ENCODE results near the gene LMNA.
"Not testable (repeated sequence)": the region's sequence is repeated elsewhere in the genome, so short reads cannot be mapped to it uniquely, and the experiment has no call there.

The LMNA gene

DNA sequence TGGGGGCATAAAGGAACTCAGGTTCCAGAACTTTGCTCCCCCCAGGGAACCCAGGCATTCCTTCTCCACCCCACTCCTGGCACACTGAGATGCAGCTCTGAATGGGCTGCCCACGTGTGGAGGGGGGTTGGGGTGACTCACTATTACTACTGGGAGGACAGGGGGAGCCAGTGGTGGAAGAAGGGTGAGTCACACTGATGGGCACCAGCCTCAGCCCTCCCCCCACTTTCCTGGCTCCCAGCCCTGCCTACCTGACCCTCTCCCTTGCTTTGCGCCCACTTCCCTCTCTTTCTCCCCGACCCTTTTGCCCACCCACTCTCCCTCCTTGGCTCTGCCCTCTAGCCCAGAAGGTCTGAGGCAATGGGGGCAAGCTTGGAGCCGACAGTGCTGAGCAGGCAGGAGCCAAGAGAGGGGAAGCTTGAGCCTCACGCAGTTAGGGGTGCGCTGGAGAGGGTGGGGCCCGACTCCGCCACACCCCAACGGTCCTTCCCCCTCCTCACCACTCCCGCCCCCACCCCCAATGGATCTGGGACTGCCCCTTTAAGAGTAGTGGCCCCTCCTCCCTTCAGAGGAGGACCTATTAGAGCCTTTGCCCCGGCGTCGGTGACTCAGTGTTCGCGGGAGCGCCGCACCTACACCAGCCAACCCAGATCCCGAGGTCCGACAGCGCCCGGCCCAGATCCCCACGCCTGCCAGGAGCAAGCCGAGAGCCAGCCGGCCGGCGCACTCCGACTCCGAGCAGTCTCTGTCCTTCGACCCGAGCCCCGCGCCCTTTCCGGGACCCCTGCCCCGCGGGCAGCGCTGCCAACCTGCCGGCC, at the start of gene LMNA:
LMNA (plus strand) TSS at position 611 of the 818 bp plus-strand sequence. CDS start 208 bp downstream, outside the sequence.
- peak; percentile 89 for DNase-seq

DNA sequence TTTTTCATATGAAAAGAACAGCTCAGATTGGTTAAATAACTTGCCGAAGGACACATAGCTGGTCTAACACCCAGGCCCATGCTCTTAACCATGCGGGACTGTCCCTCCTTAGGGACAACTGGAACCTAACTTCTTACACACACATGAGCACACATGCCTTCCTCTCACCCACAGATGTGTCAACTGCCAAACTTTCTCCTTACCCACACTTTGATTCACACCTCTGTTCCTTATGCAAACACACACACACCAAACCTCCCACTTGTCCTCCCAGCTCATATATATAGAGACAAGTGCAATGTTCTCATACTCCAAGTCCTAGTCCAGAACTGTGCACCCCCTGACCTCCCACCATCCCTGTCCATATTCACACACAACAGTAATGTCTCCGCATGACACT, 49.3 kb upstream of the LMNA start:
- DNase-seq: no peak

DNA sequence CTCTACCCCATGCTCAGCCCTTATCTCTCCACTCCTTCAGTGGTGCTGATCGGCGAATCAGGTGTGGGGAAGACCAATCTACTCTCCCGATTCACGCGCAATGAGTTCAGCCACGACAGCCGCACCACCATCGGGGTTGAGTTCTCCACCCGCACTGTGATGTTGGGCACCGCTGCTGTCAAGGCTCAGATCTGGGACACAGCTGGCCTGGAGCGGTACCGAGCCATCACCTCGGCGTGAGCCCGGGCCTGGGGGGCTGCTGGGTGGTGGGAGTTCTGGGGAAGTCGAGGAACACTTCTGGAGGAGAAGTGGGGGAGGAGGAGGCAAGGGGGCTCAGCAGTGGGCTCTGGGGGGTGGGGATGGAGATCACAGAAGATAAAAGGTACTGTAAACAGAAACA, 48.6 kb upstream of the LMNA start:
- no peak for DNase-seq

DNA sequence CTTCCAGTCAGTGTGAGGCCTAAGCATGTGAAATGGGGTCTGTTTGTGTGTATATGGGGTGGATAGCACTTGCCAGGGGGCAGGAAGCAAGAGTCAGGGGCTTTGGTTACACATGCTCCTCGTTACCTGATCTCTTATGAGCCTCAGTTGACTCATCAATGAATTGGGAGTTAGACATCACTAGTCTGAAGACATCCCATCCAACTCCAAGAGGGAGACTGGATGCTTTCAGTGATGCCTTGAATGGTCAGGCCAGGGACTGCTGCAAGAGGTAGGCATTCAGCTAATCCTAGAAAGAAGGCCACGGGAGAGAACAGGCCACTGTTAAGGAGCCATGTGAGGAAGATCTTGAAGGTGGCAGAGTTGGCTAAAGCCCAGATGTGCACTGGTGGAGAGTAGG, 47.2 kb upstream of the LMNA start:
- no peak for DNase-seq

DNA sequence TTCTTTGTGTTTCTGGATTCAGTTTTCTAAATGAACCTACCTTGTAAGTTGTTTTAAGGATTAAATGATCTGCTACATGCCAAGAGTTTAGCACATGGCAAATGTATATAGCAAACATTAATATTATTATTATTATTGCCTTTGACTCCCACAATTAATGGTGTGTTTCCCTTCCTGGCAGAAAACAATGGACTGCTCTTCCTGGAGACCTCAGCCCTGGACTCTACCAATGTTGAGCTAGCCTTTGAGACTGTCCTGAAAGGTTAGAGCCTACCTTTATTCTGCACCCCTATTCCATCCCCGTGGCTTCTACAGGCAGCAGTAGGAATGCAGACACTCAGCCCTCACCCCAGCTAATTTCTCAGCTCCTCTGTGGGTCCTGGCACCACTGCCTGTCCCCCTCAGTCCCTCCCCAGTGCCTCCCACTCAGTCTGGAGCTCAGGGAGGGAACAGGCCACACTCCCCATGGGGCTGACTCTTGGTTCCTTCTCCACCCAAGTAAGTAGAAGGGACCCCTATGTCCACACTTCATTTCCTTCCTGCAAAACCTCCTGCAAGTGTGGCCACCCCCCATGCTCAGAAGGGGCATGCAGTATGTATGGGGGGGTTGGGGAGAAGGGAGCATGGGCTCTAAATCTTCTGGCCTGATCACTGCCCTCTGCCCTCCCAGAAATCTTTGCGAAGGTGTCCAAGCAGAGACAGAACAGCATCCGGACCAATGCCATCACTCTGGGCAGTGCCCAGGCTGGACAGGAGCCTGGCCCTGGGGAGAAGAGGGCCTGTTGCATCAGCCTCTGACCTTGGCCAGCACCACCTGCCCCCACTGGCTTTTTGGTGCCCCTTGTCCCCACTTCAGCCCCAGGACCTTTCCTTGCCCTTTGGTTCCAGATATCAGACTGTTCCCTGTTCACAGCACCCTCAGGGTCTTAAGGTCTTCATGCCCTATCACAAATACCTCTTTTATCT, 44.7 kb upstream of the LMNA start:
- DNase-seq: no peak

DNA sequence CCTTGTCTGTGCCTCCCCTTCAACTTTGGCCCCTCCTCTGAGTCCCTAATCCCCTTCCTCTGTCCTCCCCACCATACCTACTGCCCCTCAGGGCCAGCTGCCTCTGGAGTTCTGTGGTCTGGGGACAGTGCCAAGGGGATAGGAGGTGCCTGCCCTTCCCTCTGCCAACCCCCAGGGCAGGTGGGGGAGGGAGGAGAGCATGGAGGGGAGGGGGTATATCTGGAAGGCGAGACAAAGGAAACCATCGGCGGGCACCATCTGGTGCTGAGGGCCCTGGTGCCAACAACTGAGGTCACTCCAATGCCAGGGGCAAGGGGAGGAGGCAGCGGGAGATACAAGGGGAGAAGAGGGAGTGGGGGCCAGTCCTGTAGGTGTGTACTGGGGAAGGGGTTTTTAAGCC, 44.0 kb upstream of the LMNA start:
- no peak for DNase-seq

DNA sequence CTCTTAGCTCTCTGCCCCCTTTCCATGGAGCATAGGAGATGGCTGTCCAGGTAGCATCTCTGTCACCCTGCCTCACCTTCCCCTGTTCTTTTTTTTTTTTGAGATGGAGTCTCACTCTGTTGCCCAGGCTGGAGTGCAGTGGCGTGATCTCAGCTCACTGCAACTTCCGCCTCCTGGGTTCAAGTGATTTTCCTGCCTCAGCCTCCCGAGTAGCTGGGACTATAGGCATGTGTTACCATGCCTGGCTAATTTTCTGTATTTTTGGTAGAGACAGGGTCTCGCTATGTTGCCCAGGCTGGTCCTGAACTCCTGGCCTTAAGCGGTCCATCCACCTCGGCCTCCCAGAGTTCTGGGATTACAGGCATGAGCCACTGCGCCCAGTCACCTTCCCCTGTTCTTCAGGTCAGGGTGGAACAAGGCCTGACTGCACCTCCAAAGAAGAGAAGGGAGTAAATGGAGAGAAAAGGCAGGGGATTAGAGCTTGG, 43.1 kb upstream of the LMNA start:
- not testable (repeated sequence) for DNase-seq

DNA sequence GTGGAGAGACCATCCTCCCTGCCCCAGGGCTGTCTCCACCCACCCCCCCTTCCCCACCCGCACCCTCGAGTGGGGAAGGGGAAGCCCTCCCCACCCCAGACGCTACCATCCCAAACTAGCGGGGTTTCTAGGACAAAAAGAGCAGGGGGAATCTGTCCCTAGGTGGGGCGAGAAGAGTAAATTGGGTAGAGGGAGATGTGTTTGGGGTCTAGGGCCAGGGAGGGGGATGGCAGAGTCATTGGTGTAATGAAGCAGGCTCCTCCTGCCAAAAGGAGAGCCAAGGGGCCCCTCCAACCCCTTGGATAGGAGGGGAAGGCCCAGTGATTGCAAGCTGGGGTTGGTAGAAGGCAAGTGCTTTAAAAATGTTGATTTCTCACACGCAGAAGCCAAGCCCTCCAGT, 42.3 kb upstream of the LMNA start:
- no peak for DNase-seq

DNA sequence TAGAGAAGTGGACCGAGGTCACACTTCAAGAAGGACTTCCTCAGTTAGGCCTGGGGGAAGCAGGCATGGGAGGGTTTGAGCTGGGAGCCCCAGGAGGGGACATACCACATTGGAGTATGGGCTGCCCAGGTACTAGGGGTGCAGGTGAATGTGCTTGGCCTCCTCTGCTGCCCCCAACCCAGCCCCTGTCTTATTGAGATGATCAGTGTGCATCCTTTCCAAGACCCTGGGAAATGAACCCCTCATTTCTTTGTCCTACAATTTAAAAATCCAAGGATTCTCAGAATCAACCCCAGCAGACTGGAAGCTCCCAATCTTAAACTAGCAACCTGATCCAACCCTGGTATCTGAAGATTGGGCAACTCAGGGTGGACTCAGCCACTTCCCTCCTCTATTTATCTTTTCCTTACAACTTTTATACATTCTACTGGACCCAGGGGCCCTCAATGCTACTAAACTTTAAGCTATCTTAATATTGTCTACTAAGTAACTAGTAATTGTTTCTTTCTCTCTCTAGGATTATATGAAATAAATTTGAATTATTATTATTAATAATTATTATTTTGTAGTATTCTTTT, 41.3 kb upstream of the LMNA start:
- DNase-seq: no peak

DNA sequence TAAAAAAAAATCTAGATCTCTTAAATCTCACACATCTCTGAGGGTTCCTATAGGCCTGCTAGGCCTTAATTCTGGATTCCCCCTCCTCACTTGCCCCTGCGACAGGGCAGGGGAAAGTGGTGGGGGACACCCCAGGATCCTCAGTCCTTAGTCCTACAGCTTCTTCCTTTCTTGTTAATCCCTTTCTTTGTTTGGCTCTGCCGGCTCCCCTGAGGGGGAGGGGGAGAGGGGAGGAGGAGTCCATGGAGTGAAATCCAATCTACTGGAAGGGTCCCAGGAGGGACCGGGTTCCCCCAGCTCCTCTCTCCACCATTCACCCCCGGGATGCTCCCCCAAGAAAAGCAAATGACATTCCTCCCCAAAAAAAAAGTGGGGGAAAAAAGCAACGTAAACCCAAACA, 40.8 kb upstream of the LMNA start:
- no peak for DNase-seq

DNA sequence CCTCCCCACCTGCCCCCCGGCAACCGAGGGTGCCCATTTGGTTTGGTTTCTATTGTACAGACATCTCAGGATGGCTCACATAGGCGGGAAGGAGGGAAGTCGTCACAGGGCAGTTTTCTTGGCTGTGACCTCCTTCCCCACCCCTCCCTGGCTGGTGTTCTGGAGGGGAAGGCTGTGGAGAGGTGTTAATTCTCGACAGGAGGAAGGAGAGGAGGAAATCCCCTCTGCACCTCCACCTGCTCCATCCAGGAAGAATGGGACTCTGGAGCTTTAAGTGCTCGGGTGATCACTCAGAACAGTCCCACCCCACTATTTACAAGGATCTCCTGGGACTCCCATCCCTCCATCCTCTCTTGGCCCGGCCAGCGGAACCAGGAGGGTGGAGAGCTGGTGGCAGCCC, 39.9 kb upstream of the LMNA start:
- DNase-seq: no peak

DNA sequence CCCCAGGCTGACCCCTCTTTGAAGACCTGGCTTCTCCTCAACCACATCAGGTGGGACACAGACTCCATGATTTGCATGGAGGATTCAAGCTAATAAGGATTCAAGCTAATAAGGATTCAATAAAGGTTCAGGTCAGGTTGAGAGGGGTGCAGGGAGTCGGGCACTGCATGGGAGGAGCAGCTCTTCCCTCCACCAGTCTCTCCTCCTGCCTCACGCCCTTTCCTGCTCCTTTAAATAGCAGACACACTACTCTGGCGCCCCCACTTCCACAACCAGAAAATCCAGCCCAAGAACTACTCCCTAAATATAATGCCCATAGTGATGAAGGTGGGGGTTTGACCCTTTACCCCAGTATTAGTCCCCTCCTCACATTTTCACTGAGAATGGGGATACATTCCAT, 39.3 kb upstream of the LMNA start:
- no peak for DNase-seq

DNA sequence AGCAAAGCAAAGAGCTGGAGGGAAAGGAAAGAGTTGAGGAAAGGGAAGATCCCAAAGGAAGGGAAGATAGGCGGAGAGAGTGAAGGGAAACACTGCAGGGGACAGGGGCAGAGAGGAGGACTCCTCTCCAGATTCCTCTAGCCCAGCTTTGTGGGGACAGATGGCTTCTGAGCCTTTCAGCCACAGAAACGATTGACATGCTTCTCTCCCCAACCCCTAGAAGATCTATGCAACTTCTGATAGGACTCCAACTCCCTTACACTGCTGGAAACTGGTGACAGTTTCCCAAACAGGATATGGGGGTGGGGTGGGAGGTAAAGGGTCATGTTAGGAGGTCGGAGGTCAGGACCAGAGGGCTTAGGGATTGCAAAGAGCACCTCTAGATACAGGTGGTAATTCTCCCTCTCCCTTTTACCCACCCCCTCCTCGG, 38.7 kb upstream of the LMNA start:
- no peak for DNase-seq

DNA sequence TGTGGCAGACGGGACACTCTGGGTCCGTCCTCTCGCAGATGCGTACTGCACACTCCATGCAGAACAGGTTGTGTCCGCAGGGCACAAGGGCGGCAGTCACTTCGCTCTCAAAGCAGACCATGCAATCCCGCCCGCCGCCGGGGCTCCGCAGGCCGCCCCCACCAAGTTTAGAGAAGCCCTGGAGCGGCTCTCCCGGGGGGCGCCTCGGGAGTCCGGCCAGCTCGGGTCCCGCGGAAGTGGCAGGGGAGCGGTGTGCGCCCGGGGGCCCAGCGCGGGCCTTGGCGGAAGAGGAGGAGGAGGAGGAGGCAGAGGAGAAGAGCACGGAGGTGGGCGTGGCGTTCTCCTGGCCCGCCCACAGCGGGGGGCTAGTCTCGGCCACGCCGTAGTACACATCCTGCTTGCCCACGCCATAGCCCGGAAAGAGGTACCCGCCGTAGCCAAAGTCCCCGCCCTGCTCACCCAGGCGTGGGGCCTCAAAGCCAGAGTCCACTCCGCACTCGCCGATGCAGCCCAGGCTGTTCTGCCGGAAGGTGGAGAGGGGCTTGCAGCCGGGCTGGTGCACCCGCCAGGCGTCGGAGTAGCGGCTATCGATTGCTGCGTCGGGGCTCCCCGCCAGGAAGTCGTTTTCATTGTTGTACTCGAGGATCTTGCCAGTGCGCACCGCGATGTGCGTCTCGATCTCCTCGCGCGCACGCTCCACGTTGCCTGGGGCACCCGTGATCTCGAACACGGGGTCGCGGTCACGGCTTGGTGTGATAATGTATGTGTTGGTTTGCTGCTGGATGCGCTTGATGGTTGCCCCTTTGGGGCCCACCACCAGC, 37.7 kb upstream of the LMNA start:
- no peak for DNase-seq

DNA sequence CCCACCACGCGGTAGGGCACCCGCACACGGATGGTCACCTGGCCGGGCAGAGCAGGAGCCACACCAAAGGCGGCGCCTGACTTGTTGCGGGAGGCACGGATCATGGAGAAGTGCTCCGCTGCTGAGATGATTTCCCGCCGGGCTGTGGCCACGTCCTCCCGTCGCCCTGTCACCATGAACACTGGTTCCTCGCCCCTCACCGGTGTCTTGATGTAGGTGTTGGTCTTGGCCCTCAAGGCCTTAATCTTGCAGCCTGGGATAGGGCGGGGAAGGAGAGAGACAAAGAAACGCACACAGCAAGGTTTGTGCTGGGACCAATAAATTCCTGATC, 37.1 kb upstream of the LMNA start:
- DNase-seq: no peak

DNA sequence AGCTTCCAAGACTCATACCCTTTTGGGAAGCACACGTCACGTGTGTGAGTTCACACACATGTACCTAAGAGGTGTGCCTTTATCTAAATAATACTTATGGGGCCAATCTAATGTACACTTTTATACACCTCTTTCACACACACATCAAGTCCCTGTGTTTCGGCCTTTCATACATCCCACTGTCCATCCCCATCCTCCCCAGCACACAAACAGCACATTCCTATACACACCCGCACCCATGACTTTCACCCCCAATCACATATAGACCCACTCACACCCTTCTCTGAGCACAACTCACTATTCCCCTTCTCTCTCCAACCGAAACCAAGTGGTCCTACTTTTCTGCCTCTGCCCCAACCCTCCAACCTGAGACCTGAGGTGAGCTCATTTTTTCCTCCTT, 35.8 kb upstream of the LMNA start:
- no peak for DNase-seq

DNA sequence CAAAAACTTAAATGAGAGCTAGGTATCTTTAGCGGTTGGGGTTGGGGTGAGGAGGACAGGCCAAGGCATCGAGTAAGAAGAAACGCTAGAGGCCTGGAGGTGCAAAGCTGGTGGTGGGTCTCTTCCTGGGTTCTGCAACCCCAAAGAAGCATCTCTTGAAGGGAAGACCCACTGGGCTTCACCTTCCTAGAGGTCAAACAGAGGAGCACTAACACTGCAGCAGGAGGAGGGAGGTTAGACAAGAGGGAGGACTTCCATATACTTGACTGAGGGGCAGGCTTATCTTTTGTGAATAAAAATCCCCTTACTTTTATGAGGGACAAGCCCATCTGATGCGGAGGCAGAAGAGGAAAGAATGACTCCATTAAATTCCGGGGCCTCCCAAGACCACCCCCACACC, 34.7 kb upstream of the LMNA start:
- DNase-seq: no peak

DNA sequence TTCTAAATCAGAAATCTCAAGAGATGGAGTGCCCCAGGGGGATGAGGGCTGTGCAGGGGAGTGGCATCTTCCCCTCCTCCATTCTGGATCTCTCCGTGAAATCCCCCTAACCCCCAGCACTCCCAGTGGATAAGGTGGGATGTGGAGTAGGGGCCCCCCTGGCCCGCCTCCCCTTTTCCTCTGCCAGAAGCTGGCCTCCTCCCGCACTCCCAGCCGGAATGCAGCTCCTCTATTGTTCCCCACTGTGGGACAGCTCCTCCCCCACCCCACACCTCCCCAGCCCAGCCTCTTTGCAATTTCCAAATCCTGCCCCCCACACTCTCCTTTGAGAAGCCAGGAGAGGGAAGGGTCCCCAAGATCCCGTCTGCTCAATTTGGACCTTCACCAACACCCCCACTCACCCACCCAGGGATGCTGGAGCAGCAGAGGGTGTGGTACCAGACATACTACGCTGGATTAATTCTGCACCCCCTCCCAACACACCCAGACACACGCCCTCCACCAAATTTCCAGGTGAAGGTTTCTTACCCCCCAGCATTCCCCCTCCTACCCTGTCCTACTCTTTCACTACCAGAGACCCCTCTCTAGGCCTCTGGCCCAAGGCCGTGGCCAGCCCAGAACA, 34.2 kb upstream of the LMNA start:
- DNase-seq: no peak

DNA sequence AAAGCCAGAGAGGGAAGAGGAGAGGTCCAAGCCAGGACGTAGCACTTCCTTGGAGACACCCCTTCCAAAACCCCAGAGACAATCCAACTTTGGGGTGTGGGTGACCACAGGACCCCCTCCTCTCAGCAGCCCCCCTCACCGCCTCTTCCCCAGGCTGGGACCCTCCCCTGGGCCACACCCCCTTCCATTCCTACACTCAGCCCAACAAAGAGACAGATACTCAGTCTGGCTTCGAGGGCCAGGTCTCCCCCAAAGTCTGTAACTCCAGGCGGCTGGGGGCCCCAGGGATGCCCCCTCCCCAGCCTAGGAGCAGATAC, 33.7 kb upstream of the LMNA start:
- no peak for DNase-seq

DNA sequence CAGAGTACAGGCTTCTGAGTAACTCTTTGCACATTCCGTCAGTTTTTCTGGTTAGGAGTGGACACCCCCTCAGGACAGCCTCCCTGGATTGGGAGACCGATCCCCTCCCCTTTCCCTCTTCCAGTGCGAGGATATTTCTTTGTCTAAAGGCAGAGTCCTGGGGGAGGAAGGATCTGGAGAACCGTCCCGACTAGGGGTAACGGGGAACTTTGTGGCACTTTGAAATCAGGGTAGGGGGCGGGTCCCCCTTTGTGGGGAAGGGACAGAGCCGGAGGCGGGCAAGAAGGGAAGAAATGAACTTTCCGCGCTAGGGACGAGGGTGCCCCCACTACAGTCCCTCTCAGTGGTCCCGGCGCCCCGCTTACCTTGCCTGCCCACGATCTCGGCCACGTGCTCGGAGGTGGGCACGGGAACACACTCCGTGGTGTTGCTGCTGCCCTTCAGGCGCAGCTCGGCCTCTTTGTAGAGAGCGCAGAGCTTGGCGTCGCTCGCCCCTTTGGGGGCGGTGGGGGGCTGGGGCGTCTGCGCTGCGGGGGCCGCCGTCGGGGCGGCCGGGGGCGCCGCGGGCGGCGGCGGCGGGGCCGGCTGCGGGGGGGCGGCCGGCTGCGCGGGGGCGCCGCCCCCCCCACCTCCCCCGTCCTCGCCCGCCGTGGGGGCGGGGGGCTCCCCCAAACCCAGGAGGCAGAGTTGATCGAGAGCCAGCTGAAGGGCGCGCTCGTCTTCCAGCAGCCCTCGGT, 33.2 kb upstream of the LMNA start:
- DNase-seq: no peak

DNA sequence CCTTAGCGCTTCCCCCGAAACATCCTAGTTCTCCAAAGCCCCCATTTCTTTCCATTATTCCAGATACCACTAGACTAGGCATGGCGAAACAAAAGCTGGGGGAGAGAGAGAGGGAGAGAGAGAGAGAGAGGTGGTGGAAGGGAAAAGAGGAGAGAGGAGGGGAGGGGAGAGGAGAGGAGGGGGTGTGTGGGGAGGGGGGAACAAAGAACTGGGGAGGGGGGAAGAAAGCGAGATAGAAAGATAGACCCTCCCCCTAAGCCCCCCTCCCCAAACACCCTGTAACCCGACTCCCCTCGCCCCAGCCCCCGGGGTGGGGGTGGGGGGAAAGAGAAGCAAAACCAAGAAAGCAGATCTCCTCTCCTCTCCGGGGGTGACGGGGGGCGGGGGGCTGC, 32.6 kb upstream of the LMNA start:
- no peak for DNase-seq
